Tibial nerve (tissue), 4 donors: Measurements from ENCODE around the gene RCSD1. TPM values are rescaled to one million over a fixed set of nuclear protein-coding genes. Genes with fewer than 3 reads are reported as not detected.

Source experiments
- DNase-seq, 2 donors: peaks; one replicate each; pipeline ENCODE4 v3.0.0-alpha.2; 2019; ENCODE audit warnings: low spot score in 2 of 2
- H3K27ac ChIP-seq, 4 donors: fragments of 200-600 bp; sonication (generic) in 3 of 4; one replicate each; pipeline ENCODE4 v1.5.1; 2017 to 2019; ENCODE audit warnings: mild to moderate bottlenecking in 1 of 4
- H3K27me3 ChIP-seq, 2 donors: fragments of 200-600 bp; sonication (generic) in 1 of 2; one replicate each; pipeline versions ENCODE4 v1.5.1 to v1.6.0; 2017 to 2019
- H3K36me3 ChIP-seq, 3 donors: fragments of 200-600 bp; sonication (generic); one replicate each; pipeline ENCODE4 v1.5.1; 2018 to 2019
- H3K4me1 ChIP-seq, 4 donors: fragments of 200-600 bp; sonication (generic) in 3 of 4; one replicate each; pipeline ENCODE4 v1.5.1; 2017 to 2019
- H3K4me3 ChIP-seq, 4 donors: fragments of 200-600 bp; sonication (generic) in 3 of 4; one replicate each; pipeline ENCODE4 v1.5.1; 2017 to 2019; ENCODE audit warnings: mild to moderate bottlenecking in 1 of 4, moderate library complexity in 1 of 4
- H3K9me3 ChIP-seq, 4 donors: fragments of 200-600 bp; sonication (generic) in 3 of 4; one replicate each; pipeline ENCODE4 v1.5.1; 2017 to 2019
- CTCF ChIP-seq, 5 experiments: fragments of 200-600 bp in 3 of 5; fragments of 450-650 bp in 2 of 5; sonication (generic) in 3 of 5; IDR thresholded peaks; one replicate each; pipeline ENCODE4 v1.5.1; 2016 to 2019; ENCODE audit warnings: antibody characterized with exemption in 5 of 5, mild to moderate bottlenecking in 3 of 5, moderate library complexity in 2 of 5
- EP300 ChIP-seq, 2 donors: sonication (generic); formaldehyde crosslinking; IDR thresholded peaks; one replicate each; pipeline ENCODE4 v1.6.1; 2017; ENCODE audit warnings: antibody characterized with exemption in 2 of 2, mild to moderate bottlenecking in 1 of 2
- POLR2A ChIP-seq, 2 donors: fragments of 450-650 bp; IDR thresholded peaks; one replicate each; pipeline ENCODE4 v1.6.1; 2017; ENCODE audit warnings: antibody characterized with exemption in 2 of 2, mild to moderate bottlenecking in 2 of 2, moderate library complexity in 2 of 2
- WGBS, 2 donors: methylation state at CpG; one replicate each; pipeline ENCODE4 v1.1.5; 2018; 5-methylcytosine and 5-hydroxymethylcytosine counted together
- total RNA-seq, 4 donors: library from RNA; depleted of rRNA; stranded (reverse); fragments of >200 nt; gene quantifications; one replicate each; pipeline ENCODE4 v1.1.0, GENCODE V29; 2016

The RCSD1 gene
- total RNA-seq, 4 donors from 2014 or later, result 10.0 to 17.7 (median 12.9) TPM

GRCh38 chr1:167641786-167642500 is 11.9 kb downstream of the RCSD1 start:
- Histone ChIP-seq H3K9me3 (no peaks in the 10 kb centered on the region), H3K4me3 (no peak overlapping the region), H3K4me1 (peaks cover 0 to 10% (median under 1%) of the 10 kb centered on the region in 4 donors), H3K36me3 (no peaks in the 10 kb centered on the region), H3K27ac (no peak overlapping the region), H3K27me3 (no peaks in the 10 kb centered on the region)
- TF ChIP-seq POLR2A (IDR thresholded peaks at IDR 0.05) (no peak), CTCF (IDR thresholded peaks at IDR 0.05) (no peak), EP300 (IDR thresholded peaks at IDR 0.05) (no peak)
- no peak for DNase-seq
- 67 to 71% methylated on average over 7 of the region's 7 CpGs for WGBS, 2 donors

GRCh38 chr1:167642501-167642826 is 12.4 kb downstream of the RCSD1 start:
- H3K36me3 ChIP-seq, result no peaks in the 10 kb centered on the region
- no peak for DNase-seq
- H3K4me1 ChIP-seq, result peaks cover 0 to 6% (median 1%) of the 10 kb centered on the region in 4 donors
- H3K9me3 ChIP-seq, result no peaks in the 10 kb centered on the region
- TF ChIP-seq POLR2A (IDR thresholded peaks at IDR 0.05), result no peak
- no peak overlapping the region for H3K4me3 ChIP-seq
- 86 to 90% methylated on average over 3 of the region's 3 CpGs for WGBS, 2 donors
- no peaks in the 10 kb centered on the region for H3K27me3 ChIP-seq
- H3K27ac ChIP-seq, result no peak overlapping the region

DNA sequence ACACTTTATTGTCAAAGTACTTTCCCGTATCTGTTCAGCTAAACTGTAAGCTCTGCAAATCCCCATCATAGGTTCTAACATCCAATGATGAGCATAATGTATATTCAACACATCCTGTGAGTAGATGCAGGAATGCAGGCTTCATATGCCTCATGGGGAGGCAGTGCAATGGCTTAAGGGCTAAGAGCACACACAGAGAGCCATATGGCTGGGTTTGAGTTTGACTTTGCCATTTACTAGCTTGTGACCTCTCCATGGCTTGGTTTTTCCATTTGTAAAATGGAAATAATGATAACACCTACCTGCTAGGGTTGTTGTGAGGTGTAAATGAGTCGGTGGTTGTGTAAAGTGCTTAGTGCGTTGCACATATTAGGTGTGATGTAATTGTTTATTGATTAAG is 13.4 kb downstream of the RCSD1 start:
- DNase-seq, result no peak
- TF ChIP-seq EP300 (IDR thresholded peaks at IDR 0.05) (no peak), POLR2A (IDR thresholded peaks at IDR 0.05) (no peak), CTCF (IDR thresholded peaks at IDR 0.05) (no peak)
- Histone ChIP-seq H3K4me1 (peaks cover 0 to 11% (median 7%) of the 10 kb centered on the region in 4 donors), H3K27me3 (no peaks in the 10 kb centered on the region), H3K9me3 (no peaks in the 10 kb centered on the region), H3K36me3 (no peaks in the 10 kb centered on the region), H3K27ac (no peak overlapping the region), H3K4me3 (no peak overlapping the region)
- WGBS, 2 donors, result 66 to 68% methylated on average over 3 of the region's 3 CpGs

GRCh38 chr1:167644551-167644950 is 14.5 kb downstream of the RCSD1 start:
- no peak overlapping the region for H3K4me3 ChIP-seq
- DNase-seq, result no peak
- H3K27me3 ChIP-seq, result no peaks in the 10 kb centered on the region
- TF ChIP-seq EP300 (IDR thresholded peaks at IDR 0.05) (no peak), CTCF (IDR thresholded peaks at IDR 0.05) (no peak), POLR2A (IDR thresholded peaks at IDR 0.05) (no peak)
- no peaks in the 10 kb centered on the region for H3K36me3 ChIP-seq
- peaks cover 0 to 21% (median 17%) of the 10 kb centered on the region in 4 donors for H3K4me1 ChIP-seq
- 70 to 77% methylated on average over 4 of the region's 4 CpGs for WGBS, 2 donors
- H3K9me3 ChIP-seq, result no peaks in the 10 kb centered on the region
- H3K27ac ChIP-seq, result no peak overlapping the region

- WGBS, 2 donors, result 74 to 78% methylated on average over 3 of the region's 3 CpGs
- Histone ChIP-seq H3K4me1 (peaks cover 0 to 27% (median 20%) of the 10 kb centered on the region in 4 donors), H3K27ac (no peak overlapping the region), H3K4me3 (no peak overlapping the region), H3K9me3 (no peaks in the 10 kb centered on the region), H3K27me3 (no peaks in the 10 kb centered on the region), H3K36me3 (no peaks in the 10 kb centered on the region)
- no peak for DNase-seq
- no peak for TF ChIP-seq CTCF (IDR thresholded peaks at IDR 0.05)
- TF ChIP-seq POLR2A (IDR thresholded peaks at IDR 0.05), result no peak
- no peak for TF ChIP-seq EP300 (IDR thresholded peaks at IDR 0.05)
Measured at GRCh38 chr1:167645140-167645541, 15.1 kb downstream of the RCSD1 start.
